ENCODE results near the gene CEP72. TPM values are rescaled to one million over a fixed set of nuclear protein-coding genes. Genes with fewer than 3 reads are reported as not detected.

Gene CEP72
- total and polyA plus RNA-seq, 4 donors, result 1.3 to 5.9 (median 2.6) TPM

DNA sequence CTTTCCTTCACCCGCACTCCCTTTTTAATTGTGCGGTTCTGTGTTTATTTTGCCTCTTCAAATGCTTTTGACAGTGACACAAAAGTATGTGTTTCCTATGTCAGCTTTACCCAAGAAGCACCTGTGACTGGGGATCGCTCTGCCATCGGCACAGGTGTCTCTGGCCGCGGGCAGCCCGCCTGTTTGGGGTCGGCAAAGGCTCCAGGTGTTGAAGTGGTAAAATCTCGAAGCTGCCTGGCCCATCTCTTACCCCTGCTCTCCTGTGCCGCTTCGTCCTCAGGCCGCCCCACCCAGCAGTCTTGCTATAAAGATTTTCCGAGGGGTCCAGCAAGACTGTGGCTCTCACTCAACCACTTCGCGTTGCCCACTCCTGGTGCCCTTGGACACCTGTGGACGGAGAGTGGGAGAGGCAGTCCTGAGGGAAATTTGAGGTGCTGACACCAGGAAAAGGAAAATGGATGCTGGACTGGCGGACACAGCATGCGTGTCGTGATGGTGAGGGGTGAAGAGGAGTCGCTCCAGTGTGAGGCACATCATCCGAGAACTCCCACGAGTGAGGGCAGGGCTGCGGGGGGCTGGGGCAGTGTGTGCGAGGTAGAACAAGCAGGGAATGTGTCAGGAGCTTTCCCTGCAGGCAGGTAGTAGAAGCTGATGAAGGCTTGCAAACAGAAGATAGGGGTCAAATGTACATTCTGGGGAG lies 29.1 kb upstream of the CEP72 start (continued):
- TF ChIP-seq FOXA1 (IDR thresholded peaks at IDR 0.05) (no peak), HNF4G (IDR thresholded peaks at IDR 0.05) (no peak), SP1 (IDR thresholded peaks at IDR 0.05) (no peak), NR2F2 (IDR thresholded peaks at IDR 0.05) (no peak)
- TF ChIP-seq, protein P1, sequence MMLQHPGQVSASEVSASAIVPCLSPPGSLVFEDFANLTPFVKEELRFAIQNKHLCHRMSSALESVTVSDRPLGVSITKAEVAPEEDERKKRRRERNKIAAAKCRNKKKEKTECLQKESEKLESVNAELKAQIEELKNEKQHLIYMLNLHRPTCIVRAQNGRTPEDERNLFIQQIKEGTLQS (IDR thresholded peaks at IDR 0.05), result no peak

DNA sequence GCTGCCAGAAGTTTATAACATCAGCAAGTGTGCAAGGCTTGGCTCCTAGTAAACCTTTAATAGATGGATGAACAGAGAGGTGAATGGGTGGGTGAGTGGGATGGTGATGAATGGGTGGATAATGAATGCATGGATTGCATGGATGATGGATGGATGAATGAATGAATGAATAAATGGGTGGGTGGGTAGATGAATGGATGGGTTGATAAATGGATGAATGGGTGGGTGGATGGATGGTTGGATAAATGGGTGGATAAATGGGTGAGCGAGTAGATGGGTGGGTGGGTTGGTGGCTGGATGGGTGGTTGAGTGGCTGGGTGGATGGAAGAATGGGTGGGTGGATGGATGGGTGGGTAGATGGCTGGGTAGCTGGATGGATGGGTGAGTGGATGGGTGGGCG lies 28.5 kb upstream of the CEP72 start:
- Histone ChIP-seq H3K4me1 (ENCODE audit: control insufficient read depth in 4 of 4, insufficient read depth in 4 of 4, low read length in 3 of 4) (no peaks in the 10 kb centered on the region), H3K27ac (ENCODE audit: low read depth in 1 of 2, low read length in 2 of 2) (no peak overlapping the region), H3K9ac (ENCODE audit: low read depth in 1 of 2, low read length in 2 of 2) (no peak overlapping the region), H3K27me3 (ENCODE audit: control insufficient read depth in 4 of 4, insufficient read depth in 4 of 4, low read length in 3 of 4) (peaks cover 0 to 8% (median 0%) of the 10 kb centered on the region in 4 donors), H3K4me3 (ENCODE audit: low read depth in 1 of 3, low read length in 3 of 3) (no peak overlapping the region), H3K9me3 (ENCODE audit: control insufficient read depth in 4 of 4, low read length in 3 of 4) (no peaks in the 10 kb centered on the region), H3K36me3 (ENCODE audit: control insufficient read depth in 4 of 4, insufficient read depth in 3 of 4, low read depth in 1 of 4, low read length in 3 of 4) (no peaks in the 10 kb centered on the region)
- 68% methylated on average over 2 of the region's 2 CpGs for WGBS
- TF ChIP-seq JUND (IDR thresholded peaks at IDR 0.05) (no peak), RAD21 (IDR thresholded peaks at IDR 0.05) (no peak), HNF4G (IDR thresholded peaks at IDR 0.05) (no peak), SP1 (IDR thresholded peaks at IDR 0.05) (no peak), FOXA2 (IDR thresholded peaks at IDR 0.05) (no peak), YY1 (IDR thresholded peaks at IDR 0.05) (no peak), FOXA1 (IDR thresholded peaks at IDR 0.05) (no peak), HNF4A (conservative IDR thresholded peaks at IDR 0.05) (no peak)
- TF ChIP-seq, protein P1 (IDR thresholded peaks at IDR 0.05), result no peak
- TF ChIP-seq, protein P2, sequence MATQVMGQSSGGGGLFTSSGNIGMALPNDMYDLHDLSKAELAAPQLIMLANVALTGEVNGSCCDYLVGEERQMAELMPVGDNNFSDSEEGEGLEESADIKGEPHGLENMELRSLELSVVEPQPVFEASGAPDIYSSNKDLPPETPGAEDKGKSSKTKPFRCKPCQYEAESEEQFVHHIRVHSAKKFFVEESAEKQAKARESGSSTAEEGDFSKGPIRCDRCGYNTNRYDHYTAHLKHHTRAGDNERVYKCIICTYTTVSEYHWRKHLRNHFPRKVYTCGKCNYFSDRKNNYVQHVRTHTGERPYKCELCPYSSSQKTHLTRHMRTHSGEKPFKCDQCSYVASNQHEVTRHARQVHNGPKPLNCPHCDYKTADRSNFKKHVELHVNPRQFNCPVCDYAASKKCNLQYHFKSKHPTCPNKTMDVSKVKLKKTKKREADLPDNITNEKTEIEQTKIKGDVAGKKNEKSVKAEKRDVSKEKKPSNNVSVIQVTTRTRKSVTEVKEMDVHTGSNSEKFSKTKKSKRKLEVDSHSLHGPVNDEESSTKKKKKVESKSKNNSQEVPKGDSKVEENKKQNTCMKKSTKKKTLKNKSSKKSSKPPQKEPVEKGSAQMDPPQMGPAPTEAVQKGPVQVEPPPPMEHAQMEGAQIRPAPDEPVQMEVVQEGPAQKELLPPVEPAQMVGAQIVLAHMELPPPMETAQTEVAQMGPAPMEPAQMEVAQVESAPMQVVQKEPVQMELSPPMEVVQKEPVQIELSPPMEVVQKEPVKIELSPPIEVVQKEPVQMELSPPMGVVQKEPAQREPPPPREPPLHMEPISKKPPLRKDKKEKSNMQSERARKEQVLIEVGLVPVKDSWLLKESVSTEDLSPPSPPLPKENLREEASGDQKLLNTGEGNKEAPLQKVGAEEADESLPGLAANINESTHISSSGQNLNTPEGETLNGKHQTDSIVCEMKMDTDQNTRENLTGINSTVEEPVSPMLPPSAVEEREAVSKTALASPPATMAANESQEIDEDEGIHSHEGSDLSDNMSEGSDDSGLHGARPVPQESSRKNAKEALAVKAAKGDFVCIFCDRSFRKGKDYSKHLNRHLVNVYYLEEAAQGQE (IDR thresholded peaks at IDR 0.05), result no peak
- DNase-seq (ENCODE audit: low spot score), result no peak

DNA sequence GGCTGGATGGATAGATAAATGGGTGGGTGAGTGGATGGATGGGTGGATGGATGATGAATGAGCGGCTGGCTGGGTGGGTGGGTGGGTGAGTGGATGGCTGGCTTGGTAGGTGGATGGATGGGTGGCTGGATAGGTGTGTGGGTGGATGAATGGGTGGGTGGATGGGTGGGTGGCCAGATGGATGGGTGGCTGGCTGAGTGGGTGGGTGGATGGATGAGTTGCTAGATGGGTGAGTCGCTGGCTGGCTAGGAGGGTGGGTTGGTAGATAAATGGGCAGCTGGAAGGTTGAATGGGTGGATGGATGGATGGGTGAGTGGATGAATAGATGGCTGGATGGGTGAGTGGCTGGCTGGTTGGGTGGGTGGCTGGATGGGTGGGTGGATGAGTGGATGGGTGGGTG lies 27.9 kb upstream of the CEP72 start:
- Histone ChIP-seq H3K27me3 (ENCODE audit: control insufficient read depth in 4 of 4, insufficient read depth in 4 of 4, low read length in 3 of 4) (peaks cover 0 to 7% (median 0%) of the 10 kb centered on the region in 4 donors), H3K4me1 (ENCODE audit: control insufficient read depth in 4 of 4, insufficient read depth in 4 of 4, low read length in 3 of 4) (no peaks in the 10 kb centered on the region), H3K4me3 (ENCODE audit: low read depth in 1 of 3, low read length in 3 of 3) (no peak overlapping the region), H3K36me3 (ENCODE audit: control insufficient read depth in 4 of 4, insufficient read depth in 3 of 4, low read depth in 1 of 4, low read length in 3 of 4) (no peaks in the 10 kb centered on the region), H3K9me3 (ENCODE audit: control insufficient read depth in 4 of 4, low read length in 3 of 4) (no peaks in the 10 kb centered on the region), H3K27ac (ENCODE audit: low read depth in 1 of 2, low read length in 2 of 2) (no peak overlapping the region), H3K9ac (ENCODE audit: low read depth in 1 of 2, low read length in 2 of 2) (no peak overlapping the region)
- no peak for DNase-seq (ENCODE audit: low spot score)
- no peak for TF ChIP-seq YY1 (IDR thresholded peaks at IDR 0.05)
- no peak for TF ChIP-seq HNF4G (IDR thresholded peaks at IDR 0.05)
- no peak for TF ChIP-seq RXRA (IDR thresholded peaks at IDR 0.05)
- no peak for TF ChIP-seq JUND (IDR thresholded peaks at IDR 0.05)
- TF ChIP-seq, protein P3, sequence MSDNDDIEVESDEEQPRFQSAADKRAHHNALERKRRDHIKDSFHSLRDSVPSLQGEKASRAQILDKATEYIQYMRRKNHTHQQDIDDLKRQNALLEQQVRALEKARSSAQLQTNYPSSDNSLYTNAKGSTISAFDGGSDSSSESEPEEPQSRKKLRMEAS (IDR thresholded peaks at IDR 0.05), result no peak
- TF ChIP-seq, protein P4, sequence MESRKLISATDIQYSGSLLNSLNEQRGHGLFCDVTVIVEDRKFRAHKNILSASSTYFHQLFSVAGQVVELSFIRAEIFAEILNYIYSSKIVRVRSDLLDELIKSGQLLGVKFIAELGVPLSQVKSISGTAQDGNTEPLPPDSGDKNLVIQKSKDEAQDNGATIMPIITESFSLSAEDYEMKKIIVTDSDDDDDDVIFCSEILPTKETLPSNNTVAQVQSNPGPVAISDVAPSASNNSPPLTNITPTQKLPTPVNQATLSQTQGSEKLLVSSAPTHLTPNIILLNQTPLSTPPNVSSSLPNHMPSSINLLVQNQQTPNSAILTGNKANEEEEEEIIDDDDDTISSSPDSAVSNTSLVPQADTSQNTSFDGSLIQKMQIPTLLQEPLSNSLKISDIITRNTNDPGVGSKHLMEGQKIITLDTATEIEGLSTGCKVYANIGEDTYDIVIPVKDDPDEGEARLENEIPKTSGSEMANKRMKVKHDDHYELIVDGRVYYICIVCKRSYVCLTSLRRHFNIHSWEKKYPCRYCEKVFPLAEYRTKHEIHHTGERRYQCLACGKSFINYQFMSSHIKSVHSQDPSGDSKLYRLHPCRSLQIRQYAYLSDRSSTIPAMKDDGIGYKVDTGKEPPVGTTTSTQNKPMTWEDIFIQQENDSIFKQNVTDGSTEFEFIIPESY (IDR thresholded peaks at IDR 0.05), result no peak
- no peak for TF ChIP-seq GABPA (IDR thresholded peaks at IDR 0.05 in 1 of 2, conservative IDR thresholded peaks at IDR 0.05 in 1 of 2)
- TF ChIP-seq HNF4A (conservative IDR thresholded peaks at IDR 0.05), result no peak
- TF ChIP-seq EGR1 (IDR thresholded peaks at IDR 0.05; ENCODE audit: low read depth in 2 of 2), result no peak
- TF ChIP-seq, protein P5, sequence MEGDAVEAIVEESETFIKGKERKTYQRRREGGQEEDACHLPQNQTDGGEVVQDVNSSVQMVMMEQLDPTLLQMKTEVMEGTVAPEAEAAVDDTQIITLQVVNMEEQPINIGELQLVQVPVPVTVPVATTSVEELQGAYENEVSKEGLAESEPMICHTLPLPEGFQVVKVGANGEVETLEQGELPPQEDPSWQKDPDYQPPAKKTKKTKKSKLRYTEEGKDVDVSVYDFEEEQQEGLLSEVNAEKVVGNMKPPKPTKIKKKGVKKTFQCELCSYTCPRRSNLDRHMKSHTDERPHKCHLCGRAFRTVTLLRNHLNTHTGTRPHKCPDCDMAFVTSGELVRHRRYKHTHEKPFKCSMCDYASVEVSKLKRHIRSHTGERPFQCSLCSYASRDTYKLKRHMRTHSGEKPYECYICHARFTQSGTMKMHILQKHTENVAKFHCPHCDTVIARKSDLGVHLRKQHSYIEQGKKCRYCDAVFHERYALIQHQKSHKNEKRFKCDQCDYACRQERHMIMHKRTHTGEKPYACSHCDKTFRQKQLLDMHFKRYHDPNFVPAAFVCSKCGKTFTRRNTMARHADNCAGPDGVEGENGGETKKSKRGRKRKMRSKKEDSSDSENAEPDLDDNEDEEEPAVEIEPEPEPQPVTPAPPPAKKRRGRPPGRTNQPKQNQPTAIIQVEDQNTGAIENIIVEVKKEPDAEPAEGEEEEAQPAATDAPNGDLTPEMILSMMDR (IDR thresholded peaks at IDR 0.05; ENCODE audit: low read depth, low read length, missing input control), result no peak
- no peak for TF ChIP-seq NR2F2 (IDR thresholded peaks at IDR 0.05)
- TF ChIP-seq, protein P1 (IDR thresholded peaks at IDR 0.05), result no peak
- WGBS, result 80% methylated on average over 2 of the region's 2 CpGs
